GM21423 (cell line): ENCODE data around the gene DOK1.

ENCODE experiments used
- ATAC-seq: cut with Tn5 transposase; IDR thresholded peaks from one replicate; pipeline ENCODE4 v1.9.1; 2021; ENCODE audit warnings: mild to moderate bottlenecking, moderate library complexity; ENCODE audit not compliant: unreplicated experiment

The DOK1 gene

DNA sequence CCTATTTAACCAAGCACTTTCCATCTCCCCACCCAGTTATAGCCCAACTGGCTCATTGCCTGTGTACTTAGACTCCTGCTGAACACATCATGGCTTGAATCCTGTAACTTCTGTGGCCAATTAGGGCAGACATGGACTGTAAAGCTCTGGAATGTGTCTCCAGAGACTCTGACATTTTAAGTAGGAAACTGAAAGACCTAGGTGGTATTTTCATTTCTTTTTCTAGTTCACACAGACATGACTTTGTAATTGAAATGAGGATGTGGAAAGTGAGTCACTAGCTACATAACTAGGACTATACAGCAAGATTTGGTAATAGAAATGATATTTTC is 12.2 kb downstream of the DOK1 start:
- no peak for ATAC-seq

DNA sequence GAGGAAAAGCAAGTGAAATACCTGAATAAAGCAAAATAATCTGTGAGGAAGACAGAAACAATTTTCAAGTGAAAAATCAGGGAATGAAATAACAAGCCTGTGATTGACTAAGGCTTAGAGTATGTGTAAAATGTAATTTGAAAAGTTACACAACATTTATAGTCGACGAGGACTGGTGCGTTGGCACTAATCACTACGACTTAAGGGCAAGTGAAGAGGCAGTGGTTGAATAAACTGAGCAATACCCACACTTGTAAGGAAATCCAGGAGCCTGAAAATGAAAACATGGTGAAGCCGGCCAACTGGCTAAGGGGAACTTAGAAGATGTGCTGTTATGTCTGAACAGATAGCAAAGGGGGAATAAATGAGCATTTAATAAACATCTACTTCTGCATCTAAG is 13.4 kb downstream of the DOK1 start:
- ATAC-seq = no peak

DNA sequence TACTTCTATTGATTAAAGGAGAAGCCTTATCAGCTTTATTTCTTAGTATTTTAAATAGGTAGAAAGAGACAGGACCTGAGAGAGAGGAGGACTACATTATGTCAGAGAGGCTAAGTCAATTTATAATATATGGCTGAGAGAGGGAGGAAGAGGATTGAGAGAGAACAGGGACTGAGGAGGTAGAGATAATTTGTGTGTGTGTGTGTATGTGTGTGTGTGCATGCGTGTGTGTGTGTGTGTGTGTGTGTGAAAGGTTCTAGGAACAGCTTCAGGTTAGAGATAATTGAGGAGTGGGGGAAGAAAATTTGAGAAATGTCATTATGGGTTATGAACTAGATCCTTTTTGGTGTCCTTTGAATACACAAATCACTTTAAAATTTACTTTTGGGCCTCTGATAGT is 15.2 kb downstream of the DOK1 start:
- no peak for ATAC-seq

DNA sequence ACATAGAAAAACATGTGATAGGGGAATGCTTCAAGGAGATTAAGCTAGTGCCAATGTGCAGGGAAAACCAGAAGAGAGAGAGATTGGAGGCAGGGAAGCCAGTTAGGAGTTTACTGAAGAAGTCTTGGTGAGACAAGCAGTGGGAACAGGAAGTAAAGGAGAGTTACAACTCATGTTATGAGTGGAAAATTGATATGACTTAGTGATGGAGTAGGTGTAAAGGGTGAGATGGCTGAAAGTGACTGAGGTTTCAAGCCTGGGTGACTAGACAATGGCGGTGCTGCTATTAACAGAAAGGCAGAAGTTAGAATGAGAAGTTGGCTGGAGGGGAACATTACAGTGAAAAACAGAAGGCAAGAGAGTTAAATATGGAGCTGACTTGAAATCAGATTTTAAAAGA is 16.5 kb downstream of the DOK1 start:
- peak; percentile 67 for ATAC-seq

DNA sequence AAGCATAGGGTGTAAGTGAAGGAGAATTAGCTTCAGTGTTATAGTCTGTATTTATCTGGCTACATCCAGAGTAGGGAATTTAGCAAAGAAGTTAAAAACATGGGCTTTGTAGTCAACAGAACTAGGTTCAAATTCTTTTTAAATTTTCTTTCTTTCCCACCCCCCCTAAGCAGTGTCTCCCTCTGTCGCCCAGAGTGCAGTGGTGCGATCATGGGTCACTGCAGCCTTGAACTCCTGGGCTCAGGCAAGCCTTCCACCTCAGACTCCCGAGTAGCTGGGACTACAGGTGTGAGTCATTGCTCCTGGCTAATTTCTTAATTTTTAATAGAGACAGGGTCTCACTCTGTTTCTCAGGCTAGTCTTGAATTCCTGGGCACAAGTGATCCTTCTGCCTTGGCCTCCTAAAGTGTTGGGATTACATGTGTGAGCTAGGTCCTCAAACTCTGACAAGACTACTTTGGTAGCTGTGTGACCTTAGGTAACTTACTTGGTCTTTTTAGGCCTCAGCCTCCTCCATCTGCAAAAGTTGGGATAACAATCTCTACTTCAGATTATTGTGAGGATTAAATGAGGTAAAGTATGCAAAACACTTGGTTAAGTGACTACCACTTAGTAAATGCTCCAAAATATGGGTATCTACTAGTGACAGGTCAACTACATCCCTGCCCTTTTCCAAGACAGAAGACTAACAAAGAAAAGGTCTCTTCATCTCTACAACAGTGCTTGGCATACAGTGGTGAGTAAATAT is 17.8 kb downstream of the DOK1 start:
- no peak for ATAC-seq

DNA sequence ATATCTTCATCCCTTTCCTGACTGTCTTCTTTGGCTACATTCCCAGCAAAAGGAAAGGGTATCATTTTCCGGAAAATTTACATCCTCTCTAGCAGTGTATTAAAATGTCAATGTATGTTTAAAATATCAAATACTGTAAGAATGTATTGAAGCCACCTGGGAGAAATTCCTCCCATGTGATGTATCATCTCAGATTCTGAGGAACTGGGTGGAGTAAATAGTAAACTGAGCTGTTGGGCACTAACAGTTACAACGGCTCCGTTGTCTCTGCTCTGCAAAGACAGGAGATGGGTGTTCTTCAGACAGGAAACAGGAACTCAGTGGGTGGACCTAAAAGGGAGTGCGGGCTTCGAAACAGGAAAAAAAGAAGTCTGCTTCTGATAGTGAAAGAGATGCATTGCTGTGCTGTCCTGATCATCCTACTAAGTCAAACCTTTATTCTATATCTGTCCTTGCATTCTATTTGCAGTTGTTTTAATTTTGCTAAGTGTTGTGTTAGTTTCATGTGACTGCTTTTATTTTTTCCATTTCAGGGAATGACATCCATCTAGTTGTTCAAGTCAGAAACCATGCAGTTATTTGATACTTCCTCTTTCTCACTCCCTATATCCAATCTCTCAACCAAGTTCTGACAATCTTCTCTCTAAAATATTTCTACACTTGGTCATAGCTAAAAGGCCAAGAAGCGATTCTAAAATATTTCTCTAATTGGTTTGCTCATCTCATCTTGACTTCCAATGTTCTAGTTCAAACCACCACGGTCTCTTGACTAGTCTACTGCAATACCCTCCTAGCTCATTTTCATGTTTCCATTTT is 19.4 kb downstream of the DOK1 start:
- ATAC-seq = peak; percentile 48

DNA sequence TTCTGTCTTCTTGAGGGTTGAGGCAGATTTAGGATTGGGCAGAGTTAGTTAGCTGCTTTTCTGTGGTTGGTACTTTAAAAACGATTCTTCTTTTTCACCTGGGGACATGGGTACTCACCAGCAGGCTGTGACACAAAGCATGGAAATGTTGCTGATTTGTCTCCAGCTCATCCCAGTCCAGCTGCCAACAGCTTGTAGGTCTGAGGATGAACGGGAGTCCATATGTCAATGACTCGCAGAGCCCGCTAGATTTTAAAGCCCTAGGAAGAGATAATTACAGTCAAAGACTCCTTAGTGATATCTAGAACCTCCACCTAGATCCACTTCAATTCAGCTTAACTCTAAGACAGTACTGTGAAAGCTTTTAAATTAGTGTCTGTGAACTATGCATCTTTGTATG is 20.8 kb downstream of the DOK1 start:
- ATAC-seq = no peak

DNA sequence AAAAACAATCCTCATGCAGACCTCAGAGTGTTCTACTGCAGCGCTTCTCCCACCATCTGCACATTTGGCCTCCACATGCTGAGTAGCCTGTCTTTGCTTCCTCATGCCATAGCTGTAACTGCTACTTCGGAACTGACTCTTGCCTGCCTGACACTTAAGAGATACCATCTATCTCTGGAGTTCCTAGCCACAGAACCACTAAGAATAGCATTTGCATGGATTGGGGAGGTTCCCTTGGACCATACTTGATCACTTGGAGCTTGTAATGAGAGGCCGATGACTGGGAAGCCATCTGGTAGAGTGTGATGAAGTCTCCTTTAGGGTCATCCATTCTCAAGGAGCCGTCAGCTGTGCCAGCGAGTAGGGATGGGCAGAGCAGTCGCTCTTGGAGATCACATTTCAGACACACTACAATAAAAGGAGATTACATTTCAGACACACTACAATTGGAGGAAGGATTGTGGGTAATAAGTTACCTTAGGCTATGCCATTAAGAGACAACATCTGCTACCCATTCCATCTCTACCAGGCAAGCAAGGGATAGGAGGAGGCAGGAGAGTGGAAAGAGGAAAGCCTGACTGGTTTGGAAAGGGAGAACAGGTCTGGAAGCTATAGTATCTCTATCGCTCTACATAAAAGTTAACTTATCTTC is 21.8 kb downstream of the DOK1 start:
- no peak for ATAC-seq

DNA sequence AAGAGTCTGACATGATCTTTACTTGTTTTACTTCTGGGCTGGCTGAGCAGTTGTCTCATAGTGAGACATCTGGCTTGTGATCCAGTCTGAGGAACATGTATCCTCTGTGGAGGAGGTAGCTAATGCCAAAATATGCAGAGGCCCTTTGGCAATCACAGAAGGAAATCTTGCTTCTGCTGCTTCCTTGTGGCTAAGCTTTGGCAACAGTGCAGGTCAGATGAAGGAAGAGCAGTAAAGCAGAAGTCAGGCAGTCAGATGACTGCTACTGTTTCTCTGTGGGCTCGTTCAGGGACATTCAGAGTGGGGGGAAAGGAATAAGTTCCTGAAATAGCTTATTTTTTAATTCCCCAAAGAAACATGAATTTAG is 22.3 kb downstream of the DOK1 start:
- no peak for ATAC-seq

DNA sequence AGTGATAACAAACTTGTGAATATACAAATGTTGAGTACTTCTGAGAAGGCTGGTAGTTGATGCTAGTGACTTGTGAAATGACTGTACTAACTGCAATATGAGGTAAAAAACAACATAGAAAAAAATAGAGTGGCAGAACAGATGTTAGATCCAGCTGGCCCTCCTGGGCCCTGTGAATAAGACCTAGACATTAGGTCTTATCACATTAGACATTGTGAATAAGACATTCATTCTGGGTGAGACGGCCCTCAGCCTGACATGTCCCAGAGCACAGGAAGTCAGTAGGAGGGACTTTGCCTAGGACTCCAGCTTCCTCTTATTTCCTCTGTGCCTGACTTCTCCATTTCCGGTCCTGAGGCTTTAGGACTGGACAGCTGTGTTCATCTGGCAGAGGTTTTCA is 22.9 kb downstream of the DOK1 start:
- no peak for ATAC-seq

DNA sequence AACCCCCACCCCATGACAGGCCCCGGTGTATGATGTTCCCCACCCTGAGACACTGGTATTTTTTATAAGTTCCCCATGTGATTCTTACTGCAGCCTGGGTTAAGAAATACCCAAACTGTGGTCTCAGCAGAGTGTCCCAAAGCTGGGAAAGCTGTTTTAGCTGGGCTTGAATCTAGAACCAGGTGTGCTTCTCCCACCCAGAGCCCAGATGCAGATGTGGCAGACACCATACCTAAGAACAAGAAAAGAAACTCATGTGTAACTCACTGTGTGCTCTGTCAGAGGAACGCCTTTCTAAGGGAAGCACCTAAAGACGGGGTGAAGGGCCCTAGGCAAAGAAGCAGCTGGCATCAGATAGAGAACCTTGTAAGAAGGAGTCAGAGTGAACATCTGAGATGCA is 23.9 kb downstream of the DOK1 start:
- no peak for ATAC-seq

DNA sequence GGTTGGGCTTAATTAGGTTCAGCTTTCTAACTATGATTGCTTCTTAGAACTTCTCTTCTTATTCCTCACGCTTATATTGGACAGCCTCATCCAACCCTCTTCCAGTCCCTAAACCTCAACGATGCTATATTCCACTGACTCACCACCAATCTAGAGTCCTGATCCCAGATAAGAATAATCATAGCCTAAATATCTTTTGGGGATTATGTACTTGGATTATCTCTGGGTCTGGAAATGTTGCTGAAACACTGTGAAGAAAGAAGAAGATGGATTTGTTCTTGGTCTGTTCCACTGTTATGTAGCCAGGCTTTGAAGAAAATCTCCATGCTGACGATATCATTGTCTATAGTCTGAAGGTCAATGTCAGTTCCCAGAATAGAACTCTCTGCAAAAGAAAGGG is 26.9 kb downstream of the DOK1 start:
- no peak for ATAC-seq

DNA sequence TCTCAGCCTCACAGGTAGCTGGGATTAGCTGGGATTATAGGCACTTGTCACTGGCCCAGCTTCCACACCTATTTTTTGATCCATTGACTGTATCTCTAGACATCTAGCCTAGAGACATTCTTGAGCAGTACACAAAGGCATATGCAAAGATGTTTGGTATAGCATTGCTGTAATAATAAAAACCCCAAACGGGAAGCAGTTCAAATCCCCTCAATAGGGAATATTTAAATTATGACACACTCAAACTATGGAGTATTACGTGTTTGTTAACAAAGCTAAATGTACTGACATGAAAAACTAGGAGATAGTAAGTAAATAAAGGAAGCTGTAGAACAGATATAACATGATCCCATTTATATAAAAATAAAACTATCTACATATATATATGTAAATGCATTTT is 27.7 kb downstream of the DOK1 start:
- ATAC-seq = no peak

DNA sequence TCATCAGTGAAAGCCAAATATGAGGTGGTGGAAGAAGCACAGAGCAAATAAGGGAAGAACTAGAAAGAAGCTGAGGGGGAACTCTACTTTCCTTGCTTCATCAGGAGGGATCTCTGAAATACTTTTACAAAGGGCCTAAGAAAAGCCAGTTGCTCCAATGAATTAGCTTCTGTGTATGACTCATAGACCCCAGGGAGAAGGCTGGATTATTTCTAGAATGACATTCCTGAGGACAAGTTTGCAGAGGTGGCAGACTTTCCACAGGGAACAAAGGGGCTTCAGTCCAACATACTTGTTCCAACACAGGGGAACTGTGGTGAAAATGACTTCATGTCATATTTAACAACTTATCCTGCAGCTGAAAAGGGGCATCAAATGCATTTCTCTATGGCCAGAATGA is 29.0 kb downstream of the DOK1 start:
- ATAC-seq = no peak

DNA sequence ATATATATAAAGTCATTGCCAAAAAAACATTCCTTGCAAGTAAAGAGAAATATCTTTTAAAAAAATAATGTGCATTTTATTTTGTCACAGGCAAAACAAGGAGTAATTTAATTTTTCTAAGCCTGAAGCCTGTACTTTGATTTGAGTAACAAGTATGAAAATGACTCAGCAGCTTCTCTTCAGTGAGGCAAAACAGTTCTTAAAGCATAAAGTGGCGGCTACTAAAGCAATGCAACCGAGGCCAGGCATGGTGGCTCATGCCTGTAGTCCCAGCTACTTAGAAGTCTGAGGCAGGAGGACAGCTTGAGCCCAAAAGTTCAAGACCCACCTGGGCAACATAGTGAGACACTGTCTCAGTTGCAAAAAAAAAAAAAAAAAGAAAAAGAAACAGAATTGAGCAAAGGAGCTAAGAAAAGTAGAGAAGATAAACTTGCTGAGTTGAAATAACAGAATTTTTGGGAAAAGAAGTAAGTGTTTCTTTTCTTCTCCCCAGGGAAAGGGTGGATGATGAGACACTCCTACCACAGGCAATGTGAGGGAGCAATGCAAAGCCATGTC is 29.6 kb downstream of the DOK1 start:
- ATAC-seq = peak; percentile 44

DNA sequence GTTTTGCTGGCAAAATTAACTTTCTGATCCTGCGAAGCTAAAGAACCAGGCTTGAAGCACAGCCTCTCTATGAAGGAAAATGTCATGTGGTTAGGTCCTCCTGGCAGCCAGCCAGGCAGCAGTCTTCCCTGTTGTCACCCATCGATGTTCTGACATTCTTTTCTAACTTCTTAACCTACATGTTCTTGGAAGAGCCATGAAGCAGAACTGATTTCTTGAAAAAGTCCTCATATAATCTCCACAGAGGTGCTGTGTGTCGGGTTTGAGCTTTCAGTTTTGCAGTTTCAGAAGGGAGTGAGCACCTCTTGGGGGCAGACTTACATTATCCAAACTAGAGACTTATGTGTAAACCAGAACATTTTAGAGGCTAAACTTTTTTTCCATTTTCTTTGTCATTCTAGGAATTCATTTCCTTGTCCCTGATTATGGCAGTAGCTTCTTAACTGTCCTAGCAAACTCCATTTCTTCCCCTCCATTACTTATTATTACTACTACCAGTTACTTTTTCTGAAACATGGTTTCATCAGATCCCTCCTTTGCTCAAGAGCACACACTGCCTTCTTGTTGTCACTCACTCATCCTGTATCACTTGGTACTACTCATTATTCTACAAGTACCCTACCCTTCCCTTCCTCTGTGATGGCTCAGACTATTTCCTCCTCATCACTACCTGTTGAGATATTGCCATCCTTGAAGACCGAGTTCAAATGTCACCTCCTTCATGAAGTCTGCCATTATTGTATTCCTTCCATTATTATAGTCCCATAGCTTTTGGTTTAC is 31.1 kb downstream of the DOK1 start:
- ATAC-seq = peak; percentile 42

DNA sequence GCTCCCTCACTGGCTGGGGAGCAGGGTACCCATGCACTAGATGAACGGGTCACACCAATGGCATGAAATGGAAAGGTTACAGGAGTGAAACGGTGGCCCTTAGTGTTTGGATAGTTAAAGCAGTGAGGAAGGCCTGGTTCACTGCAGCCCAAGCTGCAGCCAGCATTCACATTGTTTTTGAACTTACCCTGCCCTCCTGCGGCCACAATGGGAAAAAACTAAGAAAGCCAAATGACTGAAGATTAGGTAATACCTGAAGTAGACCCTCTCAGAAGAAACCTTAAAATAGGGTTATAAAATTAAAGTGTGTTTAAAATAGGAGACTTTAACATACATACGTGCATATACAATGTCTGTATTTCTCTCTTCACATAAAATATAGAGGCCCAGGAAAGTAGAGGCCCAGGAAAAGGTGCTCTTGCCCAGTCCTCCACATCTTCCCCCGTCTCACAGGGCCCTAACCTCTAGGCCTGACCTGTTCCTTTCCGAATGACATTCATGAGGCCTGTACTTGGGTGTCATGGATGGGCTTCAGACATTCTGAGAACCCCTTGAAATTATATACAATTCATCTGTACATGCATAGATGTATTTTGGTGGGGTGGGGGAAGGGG is 33.3 kb downstream of the DOK1 start:
- peak; percentile 50 for ATAC-seq

DNA sequence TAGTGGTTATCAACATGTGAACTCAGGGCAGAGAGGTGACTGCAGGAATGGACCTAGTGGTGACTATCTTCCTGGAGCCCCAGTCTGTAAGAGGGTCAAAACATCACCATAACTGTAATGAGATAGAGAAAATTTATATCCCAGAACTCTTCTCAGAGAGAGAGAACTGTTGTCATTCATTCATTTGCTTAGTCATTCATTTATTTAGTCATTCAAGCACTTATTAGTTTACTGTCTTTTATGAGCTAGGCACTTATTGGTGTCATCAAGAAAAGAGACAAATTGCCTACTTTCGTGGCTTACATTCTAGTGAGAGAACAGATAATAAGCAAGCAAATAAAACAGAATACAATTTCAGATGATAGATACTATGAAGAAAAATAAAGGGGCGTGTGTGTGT is 34.1 kb downstream of the DOK1 start:
- no peak for ATAC-seq

DNA sequence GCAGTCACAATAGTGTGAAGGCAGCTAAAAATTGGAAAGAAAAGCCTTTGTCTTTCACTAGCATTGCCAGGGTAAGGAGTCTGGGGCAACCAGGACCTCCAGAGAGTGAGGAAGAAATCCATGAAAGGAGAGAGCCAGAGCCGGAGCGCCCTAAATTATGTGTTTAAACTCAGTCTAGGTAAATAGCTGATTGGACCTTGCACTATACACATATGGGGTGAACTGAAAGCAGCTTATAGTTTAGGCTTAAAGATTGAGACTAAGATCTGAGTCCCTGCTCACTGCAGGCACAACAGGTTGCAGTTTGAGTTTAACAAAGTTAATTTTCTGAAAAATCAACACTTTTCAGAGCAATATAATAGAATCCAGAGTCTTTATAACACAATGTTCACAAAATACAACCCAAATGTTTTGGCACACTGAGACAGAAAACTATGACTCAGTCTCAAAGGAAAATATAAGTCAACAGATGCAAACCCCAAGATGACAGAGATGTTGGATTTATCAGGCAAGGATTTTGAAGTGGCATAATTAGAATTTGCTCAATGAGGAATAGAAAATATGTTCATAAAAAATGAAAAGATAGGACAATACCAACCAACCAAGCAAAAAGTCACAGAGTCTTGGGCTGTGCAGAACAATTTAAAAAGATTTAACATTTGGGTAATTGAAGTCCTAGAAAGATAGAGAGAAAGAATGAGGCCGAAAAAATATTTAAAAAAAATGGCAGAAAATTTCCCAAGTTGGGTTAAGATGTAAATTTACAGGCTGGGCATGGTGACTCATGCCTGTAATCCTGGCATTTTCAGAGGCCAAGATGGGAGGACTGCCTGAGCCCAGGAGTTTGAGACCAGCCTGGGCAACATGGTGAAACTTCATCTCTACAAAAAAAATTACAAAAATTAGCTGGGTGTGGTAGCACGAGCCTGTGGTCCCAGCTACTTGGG is 39.6 kb downstream of the DOK1 start:
- no peak for ATAC-seq

DNA sequence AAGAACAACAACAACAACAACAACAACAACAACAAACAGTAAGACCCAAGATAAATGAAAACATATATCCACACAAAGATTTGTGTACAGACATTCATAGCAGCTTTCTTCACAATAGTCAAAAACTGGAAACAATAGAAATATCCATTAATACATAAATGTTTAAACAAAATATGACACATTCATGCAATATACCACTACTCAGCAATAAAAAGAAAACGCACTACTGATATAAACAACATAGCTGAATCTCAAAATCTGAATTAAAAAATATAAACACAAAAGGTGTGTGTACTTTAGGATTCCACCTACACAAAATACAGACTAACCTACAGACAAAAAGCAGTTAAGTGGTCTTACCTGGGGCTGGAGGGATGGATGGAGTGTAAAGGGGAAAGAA is 42.1 kb downstream of the DOK1 start:
- no peak for ATAC-seq
